Mucosa of descending colon (tissue), 3 donors: ENCODE results near the gene C3orf20. TPM values are rescaled to one million over a fixed set of nuclear protein-coding genes. Genes with fewer than 3 reads are reported as not detected.

Experiments used
- ATAC-seq: fragments of 200-7000 bp; cut with Tn5 transposase; one replicate; pipeline ENCODE4 v1.9.1; 2020; ENCODE audit warnings: mild to moderate bottlenecking, moderate library complexity
- DNase-seq, 3 donors: peaks; one replicate each; pipeline ENCODE4 v3.0.0-alpha.2; 2020
- H3K36me3 ChIP-seq: fragments of 200-600 bp; one replicate; pipeline ENCODE4 v1.8.0; 2021; ENCODE audit warnings: low read depth, mild to moderate bottlenecking
- H3K4me1 ChIP-seq: fragments of 200-600 bp; one replicate; pipeline ENCODE4 v1.8.0; 2021; ENCODE audit warnings: low read depth, mild to moderate bottlenecking
- H3K4me3 ChIP-seq: fragments of 200-600 bp; one replicate; pipeline ENCODE4 v1.8.0; 2021; ENCODE audit warnings: mild to moderate bottlenecking
- H3K9me3 ChIP-seq: fragments of 200-600 bp; one replicate; pipeline ENCODE4 v1.8.0; 2021; ENCODE audit warnings: mild to moderate bottlenecking
- intact Hi-C, 2 donors: fragments of 100-400 bp; cut with DNase I in 1 of 2; cut with micrococcal nuclease in 1 of 2; formaldehyde crosslinking; loops; one replicate each; pipeline versions ENCODE4 v1.11.0 to v1.11.1; 2022; cut with DNase I, micrococcal nuclease
- total RNA-seq, 3 donors: library from RNA; stranded (reverse); fragmentation: NEBNext Ultra II Directional in 2 of 3; extraction: Animal tissue kit (Norgen Biotek cat#: 25700) in 2 of 3; gene quantifications; one replicate each; pipeline versions ENCODE4 v1.2.1 to v1.2.4, GENCODE V29; 2021 to 2023
- TF ChIP-seq, protein P1 (sequence below): fragments of 200-600 bp; IDR thresholded peaks from one replicate; pipeline ENCODE4 v1.8.0; 2022; ENCODE audit warnings: antibody characterized with exemption, mild to moderate bottlenecking
- donor health status: DM: no; HTN: no; CAD: no; lungs with moderate emphysema.
- donor health status: DM: no; HTN: no; CAD: no.
- donor health status: DM: no; HTN: yes; CAD: no.

Gene C3orf20
- total RNA-seq, 3 donors from 2014 or later = not detected

- Histone ChIP-seq H3K9me3 (no peaks in the 10 kb centered on the region), H3K4me1 (no peaks in the 10 kb centered on the region), H3K36me3 (no peaks in the 10 kb centered on the region), H3K4me3 (no peak overlapping the region)
- no peak for ATAC-seq
- TF ChIP-seq, protein P1, sequence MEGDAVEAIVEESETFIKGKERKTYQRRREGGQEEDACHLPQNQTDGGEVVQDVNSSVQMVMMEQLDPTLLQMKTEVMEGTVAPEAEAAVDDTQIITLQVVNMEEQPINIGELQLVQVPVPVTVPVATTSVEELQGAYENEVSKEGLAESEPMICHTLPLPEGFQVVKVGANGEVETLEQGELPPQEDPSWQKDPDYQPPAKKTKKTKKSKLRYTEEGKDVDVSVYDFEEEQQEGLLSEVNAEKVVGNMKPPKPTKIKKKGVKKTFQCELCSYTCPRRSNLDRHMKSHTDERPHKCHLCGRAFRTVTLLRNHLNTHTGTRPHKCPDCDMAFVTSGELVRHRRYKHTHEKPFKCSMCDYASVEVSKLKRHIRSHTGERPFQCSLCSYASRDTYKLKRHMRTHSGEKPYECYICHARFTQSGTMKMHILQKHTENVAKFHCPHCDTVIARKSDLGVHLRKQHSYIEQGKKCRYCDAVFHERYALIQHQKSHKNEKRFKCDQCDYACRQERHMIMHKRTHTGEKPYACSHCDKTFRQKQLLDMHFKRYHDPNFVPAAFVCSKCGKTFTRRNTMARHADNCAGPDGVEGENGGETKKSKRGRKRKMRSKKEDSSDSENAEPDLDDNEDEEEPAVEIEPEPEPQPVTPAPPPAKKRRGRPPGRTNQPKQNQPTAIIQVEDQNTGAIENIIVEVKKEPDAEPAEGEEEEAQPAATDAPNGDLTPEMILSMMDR = no peak
- intact Hi-C loops = no loop called here
- DNase-seq = no peak
These were observed 147.2 kb downstream of the C3orf20 start for GRCh38 chr3:14822134-14822533.

Other genes with a start within 250 kb of the C3orf20 start
- 1 to 10 TPM in 2 of 3 donors, under 1 TPM in 1; 0.70 to 2.2 (median 1.6) TPM for gene GRIP2, start 134.8 kb upstream of the C3orf20 start, total RNA-seq
- gene CCDC174, start 23.4 kb upstream of the C3orf20 start, total RNA-seq = 10 to 100 TPM; 20.0 to 29.8 (median 27.9) TPM
- gene FGD5, start 143.8 kb downstream of the C3orf20 start, total RNA-seq = 10 to 100 TPM in 1 of 3 donors, 1 to 10 TPM in 2; 6.1 to 15.1 (median 9.2) TPM